Measurements from ENCODE around the gene TMEM271.

TMEM271 gene

GRCh38 chr4:616091-616490 is 40.0 kb upstream of the TMEM271 start:
- Mint-ChIP-seq H3K27me3 (peaks cover 6% of the 10 kb centered on the region), H3K4me3 (no peak overlapping the region), H3K27ac (no peak overlapping the region), H3K36me3 (no peaks in the 10 kb centered on the region), H3K4me1 (ENCODE audit: low read depth) (no peaks in the 10 kb centered on the region), H3K9me3 (ENCODE audit: low read depth) (no peaks in the 10 kb centered on the region)

DNA sequence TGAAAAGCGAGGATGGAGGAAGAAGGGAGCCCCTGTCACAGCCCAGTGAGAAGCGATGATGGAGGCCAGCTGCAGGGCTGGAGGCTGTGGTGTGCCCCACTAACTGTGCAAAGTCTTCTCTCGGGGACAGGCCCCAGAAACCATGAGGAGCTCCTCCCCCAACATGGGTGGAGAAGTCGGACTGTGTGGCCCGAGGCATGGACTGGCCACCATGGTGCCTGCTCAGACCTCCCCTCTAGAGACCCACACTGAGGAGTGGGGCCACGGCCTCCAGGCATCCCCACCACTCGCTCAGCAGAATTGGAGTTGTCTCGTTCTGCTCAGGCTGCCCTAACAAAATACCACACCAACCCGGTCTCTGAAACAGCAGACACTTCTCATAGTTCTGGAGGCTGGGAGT is 37.0 kb upstream of the TMEM271 start:
- H3K27me3 Mint-ChIP-seq: peaks cover 12% of the 10 kb centered on the region
- H3K27ac Mint-ChIP-seq: no peak overlapping the region
- no peaks in the 10 kb centered on the region for H3K4me1 Mint-ChIP-seq (ENCODE audit: low read depth)
- H3K36me3 Mint-ChIP-seq: no peaks in the 10 kb centered on the region
- no peaks in the 10 kb centered on the region for H3K9me3 Mint-ChIP-seq (ENCODE audit: low read depth)
- no peak overlapping the region for H3K4me3 Mint-ChIP-seq

- no peak overlapping the region for H3K27ac Mint-ChIP-seq
- H3K36me3 Mint-ChIP-seq: no peaks in the 10 kb centered on the region
- H3K4me1 Mint-ChIP-seq (ENCODE audit: low read depth): no peaks in the 10 kb centered on the region
- H3K27me3 Mint-ChIP-seq: peaks cover 12% of the 10 kb centered on the region
- H3K4me3 Mint-ChIP-seq: no peak overlapping the region
- H3K9me3 Mint-ChIP-seq (ENCODE audit: low read depth): no peaks in the 10 kb centered on the region
Observed at GRCh38 chr4:612749-613125, 36.6 kb upstream of the TMEM271 start.

DNA sequence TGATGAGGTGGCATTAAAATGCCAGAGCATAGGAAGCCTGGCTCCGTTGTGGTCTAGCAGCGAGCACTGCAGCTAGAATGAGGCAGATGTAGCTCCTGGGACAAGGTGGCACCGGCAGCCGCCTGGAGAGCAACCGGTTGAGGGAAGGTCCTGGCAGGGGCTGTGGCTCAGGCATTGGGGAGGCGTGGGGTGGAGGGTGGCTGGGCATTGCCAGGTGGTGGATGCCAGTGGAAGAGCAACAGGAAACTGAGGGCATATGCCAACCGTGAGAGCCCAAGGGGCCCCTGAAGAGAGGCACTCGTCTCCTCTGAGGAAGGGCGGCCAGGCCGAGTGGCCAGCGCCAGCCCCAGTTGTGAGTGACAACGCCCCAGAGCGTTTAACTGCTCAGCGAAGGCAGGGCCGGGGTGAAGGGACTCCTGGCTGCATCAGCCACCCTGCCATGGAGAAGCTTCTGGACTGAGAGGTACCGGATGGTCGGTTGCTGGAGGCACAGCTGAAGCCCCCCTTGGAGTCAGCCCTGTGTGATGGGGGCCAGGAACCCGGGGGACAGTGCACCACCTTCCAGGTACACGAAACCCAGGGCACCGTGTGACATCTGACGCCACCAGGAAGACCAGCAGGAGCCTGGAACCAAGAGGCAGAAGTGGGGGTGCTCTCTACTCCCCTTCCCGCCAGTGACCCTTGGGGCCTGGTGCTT is 36.1 kb upstream of the TMEM271 start:
- Mint-ChIP-seq H3K27ac (no peak overlapping the region), H3K4me1 (ENCODE audit: low read depth) (no peaks in the 10 kb centered on the region), H3K36me3 (no peaks in the 10 kb centered on the region), H3K9me3 (ENCODE audit: low read depth) (no peaks in the 10 kb centered on the region), H3K4me3 (no peak overlapping the region), H3K27me3 (peaks cover 9% of the 10 kb centered on the region)

DNA sequence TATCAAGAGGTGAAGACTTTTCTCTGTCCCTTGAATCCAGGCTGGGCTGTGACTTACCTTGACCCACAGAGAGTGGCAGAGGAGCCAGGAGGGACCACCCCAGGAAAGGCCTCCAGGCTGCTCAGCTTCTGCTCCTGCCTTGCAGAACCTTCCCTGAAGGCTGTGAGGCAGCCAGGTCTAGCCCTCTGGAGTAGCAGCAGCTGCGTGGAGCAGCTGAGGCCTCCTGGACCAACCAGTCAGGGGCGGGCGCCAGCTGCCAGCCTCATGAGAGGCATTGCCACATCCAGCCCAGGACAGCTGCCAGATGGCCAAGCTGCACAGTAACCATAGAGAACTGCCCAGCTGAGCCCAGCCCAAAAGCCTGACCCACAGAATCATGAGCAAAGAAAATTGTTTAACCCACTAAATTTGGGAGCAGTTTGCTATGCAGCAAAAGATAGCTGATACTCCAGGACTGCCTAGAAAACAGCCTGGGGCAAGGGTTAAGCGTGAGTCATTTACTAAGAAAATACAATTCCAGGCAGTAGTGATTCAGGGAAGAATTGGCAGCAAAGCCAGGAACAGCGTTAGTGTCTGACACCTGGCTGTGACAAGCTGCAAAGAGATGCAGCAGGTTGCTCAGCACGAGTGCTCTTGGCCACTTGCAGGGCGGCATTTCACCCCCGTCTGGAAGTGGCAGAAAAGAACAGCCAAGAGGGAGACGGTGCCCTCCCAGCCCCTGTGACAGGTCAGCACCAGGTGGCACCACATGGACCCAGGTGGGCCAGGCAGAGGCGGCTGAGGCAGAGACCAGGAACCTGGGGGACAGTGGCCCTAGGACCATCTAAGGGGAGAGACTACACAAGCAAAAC is 34.5 kb upstream of the TMEM271 start:
- H3K36me3 Mint-ChIP-seq: no peaks in the 10 kb centered on the region
- H3K27me3 Mint-ChIP-seq: peaks cover 9% of the 10 kb centered on the region
- no peaks in the 10 kb centered on the region for H3K4me1 Mint-ChIP-seq (ENCODE audit: low read depth)
- H3K4me3 Mint-ChIP-seq: no peak overlapping the region
- H3K9me3 Mint-ChIP-seq (ENCODE audit: low read depth): no peaks in the 10 kb centered on the region
- no peak overlapping the region for H3K27ac Mint-ChIP-seq

- H3K27ac Mint-ChIP-seq: no peak overlapping the region
Observed at GRCh38 chr4:609400-610050, 33.4 kb upstream of the TMEM271 start.

DNA sequence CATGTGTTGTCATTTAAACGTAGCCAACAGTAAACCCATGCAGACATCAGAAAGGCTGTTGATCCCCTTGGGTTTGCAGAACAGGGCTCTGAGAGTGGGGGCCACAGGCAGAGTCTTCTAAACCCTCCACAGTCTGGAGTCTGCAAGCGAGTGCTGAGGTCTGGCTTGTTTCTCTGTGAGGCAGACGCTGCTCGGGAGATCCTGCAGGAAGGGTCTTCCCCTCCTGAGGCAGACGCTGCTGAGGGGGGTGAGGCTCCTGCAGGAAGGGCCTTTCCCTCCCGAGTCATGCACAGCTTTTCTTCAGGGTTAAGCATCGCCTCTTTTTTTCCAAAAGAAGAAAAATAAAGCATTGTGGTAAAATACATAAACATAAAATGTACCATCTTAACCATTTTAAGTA is 32.1 kb upstream of the TMEM271 start:
- Mint-ChIP-seq H3K4me1 (ENCODE audit: low read depth) (peaks cover 11% of the 10 kb centered on the region), H3K27me3 (peaks cover 9% of the 10 kb centered on the region), H3K36me3 (no peaks in the 10 kb centered on the region), H3K9me3 (ENCODE audit: low read depth) (no peaks in the 10 kb centered on the region), H3K4me3 (no peak overlapping the region), H3K27ac (no peak overlapping the region)

More at GRCh38 chr4:609400-610050, 33.4 kb upstream of the TMEM271 start:
- Mint-ChIP-seq H3K4me3 (no peak overlapping the region), H3K27me3 (peaks cover 9% of the 10 kb centered on the region), H3K9me3 (ENCODE audit: low read depth) (no peaks in the 10 kb centered on the region), H3K36me3 (no peaks in the 10 kb centered on the region), H3K4me1 (ENCODE audit: low read depth) (peaks cover 4% of the 10 kb centered on the region)

- Mint-ChIP-seq H3K36me3 (no peaks in the 10 kb centered on the region), H3K4me1 (ENCODE audit: low read depth) (peaks cover 11% of the 10 kb centered on the region), H3K27ac (no peak overlapping the region), H3K27me3 (peaks cover 11% of the 10 kb centered on the region), H3K4me3 (no peak overlapping the region), H3K9me3 (ENCODE audit: low read depth) (no peaks in the 10 kb centered on the region)
Observed at GRCh38 chr4:605702-606425, 29.8 kb upstream of the TMEM271 start.

GRCh38 chr4:604131-604530 is 28.0 kb upstream of the TMEM271 start:
- H3K4me1 Mint-ChIP-seq (ENCODE audit: low read depth): peaks cover 11% of the 10 kb centered on the region
- H3K27ac Mint-ChIP-seq: peak overlapping the region; percentile 41
- H3K27me3 Mint-ChIP-seq: peaks cover 5% of the 10 kb centered on the region
- no peaks in the 10 kb centered on the region for H3K9me3 Mint-ChIP-seq (ENCODE audit: low read depth)
- H3K4me3 Mint-ChIP-seq: no peak overlapping the region
- H3K36me3 Mint-ChIP-seq: no peaks in the 10 kb centered on the region

GRCh38 chr4:602559-602942 is 26.5 kb upstream of the TMEM271 start:
- peaks cover 11% of the 10 kb centered on the region for H3K4me1 Mint-ChIP-seq (ENCODE audit: low read depth)
- H3K27ac Mint-ChIP-seq: no peak overlapping the region
- H3K27me3 Mint-ChIP-seq: peaks cover 6% of the 10 kb centered on the region
- no peak overlapping the region for H3K4me3 Mint-ChIP-seq
- no peaks in the 10 kb centered on the region for H3K9me3 Mint-ChIP-seq (ENCODE audit: low read depth)
- no peaks in the 10 kb centered on the region for H3K36me3 Mint-ChIP-seq

DNA sequence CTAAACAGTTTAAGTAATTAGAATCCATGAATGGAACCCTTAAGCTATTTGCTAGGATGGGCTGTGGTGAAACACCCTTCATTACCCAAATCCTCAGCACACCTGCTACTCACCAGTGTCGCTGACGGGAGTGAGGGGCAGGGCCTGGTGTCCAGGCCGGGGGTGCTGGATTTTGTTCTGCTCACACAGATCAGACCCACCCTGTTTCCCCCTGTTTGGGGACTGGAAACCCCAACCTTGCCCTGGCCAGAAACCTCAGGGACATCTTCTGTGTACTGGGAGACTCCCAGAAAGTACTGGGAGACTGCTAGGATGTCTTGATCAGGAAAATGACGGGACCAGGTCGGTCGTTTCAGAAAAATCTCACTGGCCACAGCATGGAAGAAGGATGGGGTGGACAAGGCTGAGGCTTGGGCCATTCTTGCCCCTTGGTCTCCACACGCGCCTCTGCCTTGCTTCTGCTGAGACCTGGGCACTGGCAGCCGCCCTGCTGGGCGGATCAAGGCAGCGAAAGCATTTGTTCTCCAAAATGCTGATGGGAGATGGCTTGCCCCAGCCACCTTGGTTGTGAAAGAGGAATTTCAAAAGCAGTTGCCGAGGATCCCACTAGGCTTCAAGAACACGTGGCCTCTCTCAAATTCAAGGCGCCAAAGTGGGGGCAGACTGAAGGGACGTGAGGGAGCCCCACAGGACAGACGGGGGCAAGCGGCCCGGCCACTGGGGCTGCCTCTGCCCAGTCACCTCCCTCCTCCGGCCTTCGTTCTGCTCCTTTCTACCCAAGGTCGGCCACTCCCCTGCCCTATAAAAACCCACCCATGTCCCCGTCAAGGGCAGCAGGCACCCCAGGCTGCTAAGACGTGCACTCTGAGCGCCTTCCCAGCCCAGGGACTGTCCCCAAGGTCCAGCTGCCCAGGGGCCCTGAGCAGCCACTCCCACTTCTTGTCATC is 25.8 kb upstream of the TMEM271 start:
- Mint-ChIP-seq H3K36me3 (no peaks in the 10 kb centered on the region), H3K4me1 (ENCODE audit: low read depth) (peaks cover 11% of the 10 kb centered on the region), H3K27me3 (peaks cover 9% of the 10 kb centered on the region), H3K4me3 (no peak overlapping the region), H3K9me3 (ENCODE audit: low read depth) (no peaks in the 10 kb centered on the region), H3K27ac (no peak overlapping the region)

DNA sequence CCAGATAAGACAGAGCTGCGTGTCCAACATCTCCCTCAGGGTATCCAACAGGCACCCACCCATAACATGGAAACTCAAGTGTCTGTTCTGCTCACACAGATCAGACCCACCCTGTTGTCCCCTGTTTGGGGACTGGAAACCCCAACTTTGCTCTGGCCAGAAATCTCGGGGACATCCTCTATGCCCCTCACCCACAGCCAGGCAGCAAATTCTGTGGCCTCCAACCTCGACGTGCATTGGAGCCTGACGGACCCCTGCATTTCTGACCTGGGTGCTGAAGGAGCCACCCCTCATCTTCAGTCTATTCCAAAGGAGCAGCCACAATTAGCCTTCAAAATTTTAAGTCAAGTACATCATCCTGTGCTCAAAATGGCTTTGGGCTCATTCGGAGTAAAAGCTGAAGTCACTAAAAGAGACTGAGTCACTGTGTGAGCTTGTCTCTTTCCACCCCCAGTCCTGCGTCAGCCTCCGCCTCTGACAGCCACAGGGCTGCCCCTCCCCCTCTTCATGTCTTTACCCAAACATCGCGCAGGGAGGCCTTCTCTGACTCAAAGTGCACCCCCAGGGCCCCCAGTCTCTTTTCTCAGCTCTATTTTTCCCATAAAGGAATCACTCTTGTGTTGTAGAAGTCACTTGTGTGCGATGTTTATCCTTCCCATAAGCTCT is 24.9 kb upstream of the TMEM271 start:
- Mint-ChIP-seq H3K36me3 (no peaks in the 10 kb centered on the region), H3K4me3 (no peak overlapping the region), H3K9me3 (ENCODE audit: low read depth) (no peaks in the 10 kb centered on the region), H3K27me3 (peaks cover 12% of the 10 kb centered on the region), H3K4me1 (ENCODE audit: low read depth) (peaks cover 11% of the 10 kb centered on the region), H3K27ac (no peak overlapping the region)

GRCh38 chr4:600166-600565 is 24.1 kb upstream of the TMEM271 start:
- no peaks in the 10 kb centered on the region for H3K36me3 Mint-ChIP-seq

More at GRCh38 chr4:600166-600565, 24.1 kb upstream of the TMEM271 start:
- Mint-ChIP-seq H3K4me3 (no peak overlapping the region), H3K27me3 (peaks cover 14% of the 10 kb centered on the region), H3K27ac (no peak overlapping the region), H3K9me3 (ENCODE audit: low read depth) (no peaks in the 10 kb centered on the region), H3K4me1 (ENCODE audit: low read depth) (peaks cover 9% of the 10 kb centered on the region)
